H9 (cell line): ENCODE data around the gene CCDC30. TPM values are rescaled to one million over a fixed set of nuclear protein-coding genes. Genes with fewer than 3 reads are reported as not detected.

Source experiments
- DNase-seq: peaks from one replicate; pipeline ENCODE4 v3.0.0-alpha.2; 2017
- H2AFZ ChIP-seq: one replicate; pipeline ENCODE4 v1.6.1; 2013; ENCODE audit warnings: mild to moderate bottlenecking, low read length, control low read depth, moderate library complexity
- H2AK5ac ChIP-seq: 2 replicates; pipeline ENCODE4 v1.6.1; 2013; ENCODE audit warnings: low read length, control low read depth, mixed read lengths; ENCODE audit not compliant: insufficient read length
- H2BK120ac ChIP-seq: one replicate; pipeline ENCODE4 v1.6.1; 2013; ENCODE audit warnings: low read depth, mild to moderate bottlenecking, low read length, control low read depth, inconsistent platforms; ENCODE audit not compliant: poor library complexity, severe bottlenecking
- H2BK12ac ChIP-seq: 2 replicates; pipeline ENCODE4 v1.6.1; 2013; ENCODE audit warnings: low read length, control low read depth, mixed read lengths, low read depth; ENCODE audit not compliant: insufficient read length
- H2BK15ac ChIP-seq: 2 replicates; pipeline ENCODE4 v1.6.1; 2013; ENCODE audit warnings: low read depth, low read length, control low read depth
- H2BK20ac ChIP-seq: one replicate; pipeline ENCODE4 v1.6.1; 2013; ENCODE audit warnings: low read depth, mild to moderate bottlenecking, low read length, control low read depth, inconsistent platforms; ENCODE audit not compliant: poor library complexity, severe bottlenecking
- H2BK5ac ChIP-seq: 2 replicates; pipeline ENCODE4 v1.6.1; 2013; ENCODE audit warnings: low read length, control low read depth, mixed read lengths; ENCODE audit not compliant: insufficient read length
- H3K14ac ChIP-seq: 2 replicates; pipeline ENCODE4 v1.6.1; 2013; ENCODE audit warnings: low read length, control low read depth; ENCODE audit not compliant: insufficient read depth
- H3K18ac ChIP-seq: 2 replicates; pipeline ENCODE4 v1.6.1; 2013; ENCODE audit warnings: low read depth, mild to moderate bottlenecking, mixed read lengths, low read length, control low read depth; ENCODE audit not compliant: insufficient read length
- H3K23ac ChIP-seq: 2 replicates; pipeline ENCODE4 v1.6.1; 2013; ENCODE audit warnings: low read length, control low read depth, mixed read lengths, low read depth; ENCODE audit not compliant: insufficient read length
- H3K23me2 ChIP-seq: 2 replicates; pipeline ENCODE4 v1.6.1; 2013; ENCODE audit warnings: low read depth, mild to moderate bottlenecking, mixed read lengths, low read length, control low read depth; ENCODE audit not compliant: insufficient read length, poor library complexity, severe bottlenecking
- H3K27ac ChIP-seq: 2 replicates; pipeline ENCODE4 v1.5.1; 2013; ENCODE audit warnings: low read length, control low read depth, mixed read lengths, low read depth; ENCODE audit not compliant: insufficient read length
- H3K27me3 ChIP-seq: 2 replicates; pipeline ENCODE4 v1.6.1; 2013; ENCODE audit warnings: low read length, control low read depth, inconsistent platforms; ENCODE audit not compliant: insufficient read depth
- H3K4ac ChIP-seq: 2 replicates; pipeline ENCODE4 v1.6.1; 2013; ENCODE audit warnings: low read depth, mild to moderate bottlenecking, control low read depth, inconsistent platforms, low read length, moderate library complexity
- H3K4me1 ChIP-seq: 2 replicates; pipeline ENCODE4 v1.6.1; 2013; ENCODE audit warnings: low read length, control low read depth, inconsistent platforms; ENCODE audit not compliant: insufficient read depth
- H3K4me2 ChIP-seq: 2 replicates; pipeline ENCODE4 v1.6.1; 2013; ENCODE audit warnings: low read length, control low read depth, mixed read lengths; ENCODE audit not compliant: insufficient read length, insufficient read depth
- H3K56ac ChIP-seq: 2 replicates; pipeline ENCODE4 v1.6.1; 2013; ENCODE audit warnings: low read depth, mild to moderate bottlenecking, mixed read lengths, low read length, control low read depth; ENCODE audit not compliant: insufficient read length
- H3K79me1 ChIP-seq: 2 replicates; pipeline ENCODE4 v1.6.1; 2013; ENCODE audit warnings: low read depth, mild to moderate bottlenecking, moderate library complexity, low read length, control low read depth, inconsistent platforms; ENCODE audit not compliant: insufficient read depth, poor library complexity, severe bottlenecking
- H3K79me2 ChIP-seq: 2 replicates; pipeline ENCODE4 v1.6.1; 2013; ENCODE audit warnings: low read length, control low read depth, inconsistent platforms; ENCODE audit not compliant: insufficient read depth
- H3K9ac ChIP-seq: 2 replicates; pipeline ENCODE4 v1.6.1; 2013; ENCODE audit warnings: low read length, control low read depth, mixed read lengths; ENCODE audit not compliant: insufficient read length; ENCODE audit errors: extremely low read depth
- H3K9me3 ChIP-seq: one replicate; pipeline ENCODE4 v1.6.1; 2013; ENCODE audit warnings: low read depth, low read length, inconsistent platforms; ENCODE audit not compliant: control insufficient read depth
- H3T11ph ChIP-seq: one replicate; pipeline ENCODE4 v1.6.1; 2013; ENCODE audit warnings: mild to moderate bottlenecking, low read length, control low read depth, inconsistent platforms
- H4K20me1 ChIP-seq: one replicate; pipeline ENCODE4 v1.6.1; 2013; ENCODE audit not compliant: control insufficient read depth, insufficient read length, insufficient read depth
- H4K5ac ChIP-seq: 2 replicates; pipeline ENCODE4 v1.6.1; 2013; ENCODE audit warnings: low read depth, mild to moderate bottlenecking, mixed read lengths, low read length, control low read depth; ENCODE audit not compliant: insufficient read length
- H4K8ac ChIP-seq: replicated peaks from 2 replicates; pipeline ENCODE4 v1.6.1; 2013; ENCODE audit warnings: low read length, control low read depth, mixed read lengths, low read depth; ENCODE audit not compliant: insufficient read length
- H4K91ac ChIP-seq: 2 replicates; pipeline ENCODE4 v1.6.1; 2013; ENCODE audit warnings: low read depth, mild to moderate bottlenecking, moderate library complexity, mixed read lengths, low read length, control low read depth; ENCODE audit not compliant: insufficient read length
- H3K27ac Mint-ChIP-seq, 3 experiments: 2 replicates in 2 of 3; 3 replicates in 1 of 3; pipeline ENCODE4 v1.8.0; 2020 to 2021; ENCODE audit warnings: mixed read lengths in 3 of 3, mild to moderate bottlenecking in 1 of 3, moderate library complexity in 1 of 3
- H3K27me3 Mint-ChIP-seq: 2 replicates; pipeline ENCODE4 v1.8.0; 2021; ENCODE audit warnings: low read depth, mild to moderate bottlenecking, moderate library complexity, mixed read lengths
- H3K36me3 Mint-ChIP-seq, 3 experiments: 2 replicates in 2 of 3; 3 replicates in 1 of 3; pipeline ENCODE4 v1.8.0; 2020 to 2021; ENCODE audit warnings: low read depth in 3 of 3, mixed read lengths in 3 of 3; ENCODE audit not compliant: insufficient read depth in 1 of 3
- H3K4me1 Mint-ChIP-seq, 2 experiments: 2 replicates each; pipeline ENCODE4 v1.8.0; 2020; ENCODE audit warnings: mixed read lengths in 2 of 2
- H3K4me3 Mint-ChIP-seq, 2 experiments: 2 replicates in 1 of 2; 3 replicates in 1 of 2; pipeline ENCODE4 v1.8.0; 2020 to 2021; ENCODE audit warnings: mild to moderate bottlenecking in 2 of 2, mixed read lengths in 2 of 2, moderate library complexity in 1 of 2
- H3K9me3 Mint-ChIP-seq, 2 experiments: 2 replicates in 1 of 2; 3 replicates in 1 of 2; pipeline ENCODE4 v1.8.0; 2020; ENCODE audit warnings: mild to moderate bottlenecking in 2 of 2, mixed read lengths in 2 of 2, moderate library complexity in 1 of 2
- CTCF ChIP-seq: fragments of 200-600 bp; sonication (generic); conservative IDR thresholded peaks from 3 replicates; pipeline ENCODE4 v1.8.0; 2021; ENCODE audit warnings: antibody characterized with exemption, mild to moderate bottlenecking
- whole genome bisulfite sequencing: extraction: QIAGEN DNeasy Blood & Tissue Kit; methylation state at CpG from one replicate; pipeline ENCODE4 v1.1.7; 2013; ENCODE audit warnings: missing lambda C conversion rate, low lambda C conversion rate, mixed read lengths; ENCODE audit not compliant: insufficient read length; ENCODE audit errors: extremely low coverage; 5-methylcytosine and 5-hydroxymethylcytosine counted together
- total RNA-seq: library from RNA; stranded (reverse); gene quantifications from 2 replicates; pipeline ENCODE4 v1.2.1, GENCODE V29; 2021

The CCDC30 gene
- total RNA-seq, 1 experiment from 2014 or later: 1.8 TPM

GRCh38 chr1:42430286-42431135 is 32.6 kb upstream of the CCDC30 start:
- no peak overlapping the region for H3K18ac ChIP-seq
- no peak overlapping the region for H3K56ac ChIP-seq
- H2BK120ac ChIP-seq: no peak overlapping the region
- no peaks in the 10 kb centered on the region for H3K23me2 ChIP-seq
- H3K4me3 Mint-ChIP-seq: no peak overlapping the region
- H3K4me1 ChIP-seq: peaks cover 2% of the 10 kb centered on the region; the same call in 1 of the 2 replicates
- peaks cover 13% of the 10 kb centered on the region in 2 experiments for H3K4me1 Mint-ChIP-seq
- H3K9me3 ChIP-seq: no peaks in the 10 kb centered on the region
- H3K14ac ChIP-seq: no peak overlapping the region
- WGBS: no CpG with 5 or more reads among the region's 3 CpGs
- H3K9me3 Mint-ChIP-seq: no peaks in the 10 kb centered on the region; a peak in 1 of 5 replicates
- H3K79me2 ChIP-seq: no peaks in the 10 kb centered on the region
- no peak overlapping the region for H3K9ac ChIP-seq
- no peak overlapping the region for H4K8ac ChIP-seq
- no peak overlapping the region for H2BK15ac ChIP-seq
- H3K4me2 ChIP-seq: no peak overlapping the region
- no peak overlapping the region; a peak in 2 of 7 replicates for H3K27ac Mint-ChIP-seq
- no peak overlapping the region for H3T11ph ChIP-seq
- no peak overlapping the region for H4K91ac ChIP-seq
- no peak overlapping the region for H4K5ac ChIP-seq
- H3K4ac ChIP-seq: no peak overlapping the region
- no peak overlapping the region for H3K23ac ChIP-seq
- no peak overlapping the region for H2BK12ac ChIP-seq
- H3K27me3 Mint-ChIP-seq: no peaks in the 10 kb centered on the region; the same call in 1 of the 2 replicates
- H3K27me3 ChIP-seq: no peaks in the 10 kb centered on the region
- no peak for TF ChIP-seq CTCF
- H3K79me1 ChIP-seq: no peaks in the 10 kb centered on the region
- H4K20me1 ChIP-seq: no peaks in the 10 kb centered on the region
- H2BK5ac ChIP-seq: no peak overlapping the region
- H3K27ac ChIP-seq: no peak overlapping the region
- no peak for DNase-seq
- no peak overlapping the region for H2AK5ac ChIP-seq
- H2BK20ac ChIP-seq: no peak overlapping the region
- H3K36me3 Mint-ChIP-seq: no peaks in the 10 kb centered on the region
- no peak overlapping the region for H2AFZ ChIP-seq
